Measurements from ENCODE around the gene COL18A1. TPM values are rescaled to one million over a fixed set of nuclear protein-coding genes. Genes with fewer than 3 reads are reported as not detected.

The COL18A1 gene
- total and polyA plus RNA-seq, 2 of the 8 experiments (the other 6 are each of a cell fraction or from before 2014, with no cell fraction given): 145 to 201 TPM

- no peaks in the 10 kb centered on the region for H3K4me1 ChIP-seq (replicated peaks in 1 of 4; ENCODE audit: control insufficient read depth in 3 of 4, insufficient read depth in 4 of 4, low read length in 3 of 4)
- POLR2A ChIA-PET (ENCODE audit: partially characterized antibody): interaction anchor here (0.6 to 1.1 kb wide), 3 partner anchors 17 to 156 kb away, joined by 3 read pairs; no protein-coding TSS in a partner anchor
- peaks cover 3% of the 10 kb centered on the region; the same call in 1 of the 2 replicates for H3K23me2 ChIP-seq (ENCODE audit: low read depth, low read length)
- no peak overlapping the region for H2BK15ac ChIP-seq (ENCODE audit: low read length)
- no peak overlapping the region for H3K4me2 ChIP-seq (ENCODE audit: insufficient read depth in 1 of 2, low read depth in 2 of 2, low read length in 2 of 2)
- peaks cover 13% of the 10 kb centered on the region for H3K79me1 ChIP-seq (ENCODE audit: low read depth, low read length)
- FAIRE-seq (no peak), DNase-seq (ENCODE audit: low read depth in 1 of 2, low spot score in 2 of 2) (no peak)
- H4K8ac ChIP-seq (ENCODE audit: extremely low read depth, insufficient read depth, low read length): no peak overlapping the region
- H3K56ac ChIP-seq (replicated peaks; ENCODE audit: insufficient read length, low read depth, low read length): no peak overlapping the region
- H2BK20ac ChIP-seq (ENCODE audit: low read length): no peak overlapping the region
- H3K9me3 ChIP-seq (ENCODE audit: insufficient read depth in 2 of 2, low read depth in 1 of 2, low read length in 1 of 2): peaks cover 0 to 2% of the 10 kb centered on the region in 2 experiments; a peak in 2 of 4 replicates
- 81% methylated on average over 6 of the region's 9 CpGs; no CpG with 5 or more reads in 1 of the 2 experiments for WGBS, 2 experiments (ENCODE audit: extremely low coverage in 1 of 2, insufficient coverage in 1 of 2, insufficient read length in 1 of 2, insufficient replicate concordance in 2 of 2, low coverage in 1 of 2, low lambda C conversion rate in 2 of 2, missing lambda C conversion rate in 1 of 2)
- no peak overlapping the region for H3K18ac ChIP-seq (ENCODE audit: extremely low read depth, low read length)
- no peaks in the 10 kb centered on the region for H3K27me3 ChIP-seq (replicated peaks in 1 of 4; ENCODE audit: control insufficient read depth in 3 of 4, extremely low read depth in 1 of 4, insufficient read depth in 3 of 4, low read length in 3 of 4)
- H4K20me1 ChIP-seq (replicated peaks in 1 of 2; ENCODE audit: control insufficient read depth in 1 of 2, insufficient read depth in 2 of 2, low read length in 2 of 2): peaks cover 19 to 33% of the 10 kb centered on the region in 2 experiments
- H3K4me3 ChIP-seq (ENCODE audit: extremely low read depth in 1 of 4, insufficient read depth in 2 of 4, low read depth in 3 of 4, low read length in 4 of 4): no peak overlapping the region
- no peak overlapping the region; the same call in 1 of the 2 replicates for H3K27ac ChIP-seq (ENCODE audit: low read depth, low read length)
- no peak overlapping the region for H3K4ac ChIP-seq (replicated peaks; ENCODE audit: insufficient read length, low read depth, low read length)
- H3K36me3 ChIP-seq (ENCODE audit: control insufficient read depth in 2 of 4, insufficient read depth in 4 of 4, low read length in 3 of 4): peaks cover 0 to 17% (median under 1%) of the 10 kb centered on the region in 4 experiments; a peak in 5 of 8 replicates
- CTCF ChIA-PET (ENCODE audit: partially characterized antibody): interaction anchor here (1.1 to 1.4 kb wide), 4 partner anchors 14 to 99 kb away, joined by 3 to 6 read pairs (median 4); no protein-coding TSS in a partner anchor
- H3K14ac ChIP-seq (ENCODE audit: insufficient read length): no peak overlapping the region
- H3K9ac ChIP-seq (replicated peaks in 1 of 4; ENCODE audit: extremely low read depth in 1 of 4, low read depth in 3 of 4, low read length in 3 of 4): no peak overlapping the region
- H4K5ac ChIP-seq (ENCODE audit: insufficient read length, low read depth, low read length): no peak overlapping the region
- no peak overlapping the region for H2BK5ac ChIP-seq (ENCODE audit: low read depth, low read length)
- H3K79me2 ChIP-seq (ENCODE audit: control insufficient read depth in 1 of 2, insufficient read depth in 2 of 2, low read length in 2 of 2): peaks cover 7 to 74% of the 10 kb centered on the region in 2 experiments
- H2AFZ ChIP-seq (ENCODE audit: low read length): no peak overlapping the region
- H2BK120ac ChIP-seq (replicated peaks; ENCODE audit: low read depth, low read length): no peak overlapping the region
- H2BK12ac ChIP-seq (ENCODE audit: low read depth, low read length): no peak overlapping the region
- no peak overlapping the region for H3K23ac ChIP-seq (ENCODE audit: insufficient read length)
- no peak overlapping the region for H2AK5ac ChIP-seq (ENCODE audit: low read depth, low read length)
- no peak overlapping the region for H4K91ac ChIP-seq (replicated peaks; ENCODE audit: insufficient read length, low read length)
- no peak for TF ChIP-seq JUND (IDR thresholded peaks at IDR 0.05; ENCODE audit: low read length)
- TF ChIP-seq MAX (IDR thresholded peaks at IDR 0.05): no peak
- no peak for TF ChIP-seq EP300 (IDR thresholded peaks at IDR 0.05; ENCODE audit: borderline replicate concordance in 1 of 2, low read depth in 2 of 2, low read length in 2 of 2)
- TF ChIP-seq POU5F1 (IDR thresholded peaks at IDR 0.05; ENCODE audit: low read depth, low read length): no peak
- TF ChIP-seq GABPA (IDR thresholded peaks at IDR 0.05; ENCODE audit: borderline replicate concordance, insufficient read depth, low read length): no peak
Measured at GRCh38 chr21:45457832-45458172, 52.8 kb downstream of the COL18A1 start.

All from H1 (cell line).